Osteoblast (primary cell): ENCODE data around the gene CALML5. TPM values are rescaled to one million over a fixed set of nuclear protein-coding genes. Genes with fewer than 3 reads are reported as not detected.

Experiments used
- DNase-seq: peaks from one replicate; pipeline ENCODE4 v3.0.0; 2011; ENCODE audit warnings: low spot score, mixed read lengths; ENCODE audit not compliant: insufficient read length; ENCODE audit errors: missing footprints
- H2AFZ ChIP-seq: 2 replicates; pipeline ENCODE4 v1.6.0; 2011; ENCODE audit warnings: mild to moderate bottlenecking, low read length
- H3K27ac ChIP-seq: 2 replicates; pipeline ENCODE4 v1.5.1; 2011; ENCODE audit warnings: mild to moderate bottlenecking, low read depth, low read length, moderate library complexity
- H3K27me3 ChIP-seq: 2 replicates; pipeline ENCODE4 v1.6.0; 2012; ENCODE audit warnings: mild to moderate bottlenecking, control low read depth, inconsistent platforms, low read length, moderate library complexity; ENCODE audit not compliant: insufficient read depth
- H3K36me3 ChIP-seq: 2 replicates; pipeline ENCODE4 v1.5.1; 2011; ENCODE audit warnings: mild to moderate bottlenecking, low read length, control low read depth, moderate library complexity; ENCODE audit not compliant: insufficient read depth
- H3K4me1 ChIP-seq: 2 replicates; pipeline ENCODE4 v1.5.1; 2011; ENCODE audit warnings: mild to moderate bottlenecking, low read length, control low read depth, moderate library complexity; ENCODE audit not compliant: insufficient read depth
- H3K4me2 ChIP-seq: 2 replicates; pipeline ENCODE4 v1.6.0; 2011; ENCODE audit warnings: mild to moderate bottlenecking, low read length; ENCODE audit not compliant: insufficient read depth
- H3K4me3 ChIP-seq: fragments of 200-600 bp; sonication (generic); 3 replicates; pipeline ENCODE4 v1.5.1; 2012; ENCODE audit warnings: mild to moderate bottlenecking, low read length, inconsistent platforms; ENCODE audit not compliant: insufficient read depth
- H3K79me2 ChIP-seq: 2 replicates; pipeline ENCODE4 v1.6.0; 2012; ENCODE audit warnings: mild to moderate bottlenecking, low read length, control low read depth, inconsistent platforms; ENCODE audit not compliant: insufficient read depth
- H3K9me3 ChIP-seq: 2 replicates; pipeline ENCODE4 v1.5.1; 2011; ENCODE audit warnings: low read depth, low read length, control low read depth
- H4K20me1 ChIP-seq: 2 replicates; pipeline ENCODE4 v1.6.0; 2012; ENCODE audit warnings: mild to moderate bottlenecking, low read length, control low read depth; ENCODE audit not compliant: insufficient read depth
- total RNA-seq: library from RNA; depleted of rRNA; stranded (reverse); fragments of >200 nt; gene quantifications from 2 replicates; pipeline ENCODE4 v1.2.3, GENCODE V29; 2012
- TF ChIP-seq, protein P1 (sequence below): IDR thresholded peaks from 2 replicates; pipeline ENCODE4 v1.5.1; 2011; ENCODE audit warnings: mild to moderate bottlenecking, low read depth, low read length, moderate library complexity; ENCODE audit errors: extremely low read depth

CALML5 gene
- total RNA-seq, 1 donor: not detected

DNA sequence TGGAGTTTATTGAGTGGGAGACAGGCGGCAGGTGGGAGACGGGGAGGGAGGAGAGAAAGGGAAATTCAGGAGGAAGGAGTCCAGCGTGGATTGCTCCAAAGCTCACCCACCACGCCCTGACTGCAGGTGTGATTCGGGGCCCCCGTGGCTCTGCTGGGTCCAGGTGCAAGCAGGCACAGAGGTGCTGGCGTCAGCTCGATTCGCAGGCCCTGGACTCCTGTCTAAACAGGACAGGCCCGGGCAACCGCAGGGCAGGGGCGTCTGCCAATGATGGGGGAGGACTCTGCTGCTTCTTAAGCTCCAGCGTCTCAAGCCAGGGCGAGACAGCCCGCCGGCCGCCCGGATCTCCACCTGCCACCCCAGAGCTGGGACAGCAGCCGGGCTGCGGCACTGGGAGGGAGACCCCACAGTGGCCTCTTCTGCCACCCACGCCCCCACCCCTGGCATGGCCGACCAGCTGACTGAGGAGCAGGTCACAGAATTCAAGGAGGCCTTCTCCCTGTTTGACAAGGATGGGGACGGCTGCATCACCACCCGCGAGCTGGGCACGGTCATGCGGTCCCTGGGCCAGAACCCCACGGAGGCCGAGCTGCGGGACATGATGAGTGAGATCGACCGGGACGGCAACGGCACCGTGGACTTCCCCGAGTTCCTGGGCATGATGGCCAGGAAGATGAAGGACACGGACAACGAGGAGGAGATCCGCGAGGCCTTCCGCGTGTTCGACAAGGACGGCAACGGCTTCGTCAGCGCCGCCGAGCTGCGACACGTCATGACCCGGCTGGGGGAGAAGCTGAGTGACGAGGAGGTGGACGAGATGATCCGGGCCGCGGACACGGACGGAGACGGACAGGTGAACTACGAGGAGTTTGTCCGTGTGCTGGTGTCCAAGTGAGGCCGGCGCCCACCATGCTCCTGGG, 25.5 kb upstream of the CALML5 start, which contains the start of gene CALML3:
CALML3 (plus strand) TSS at position 321 of the 920 bp plus-strand sequence; CDS start at position 446, 125 bp downstream.
- H3K27me3 ChIP-seq: no peaks in the 10 kb centered on the region
- TF ChIP-seq, protein P1, sequence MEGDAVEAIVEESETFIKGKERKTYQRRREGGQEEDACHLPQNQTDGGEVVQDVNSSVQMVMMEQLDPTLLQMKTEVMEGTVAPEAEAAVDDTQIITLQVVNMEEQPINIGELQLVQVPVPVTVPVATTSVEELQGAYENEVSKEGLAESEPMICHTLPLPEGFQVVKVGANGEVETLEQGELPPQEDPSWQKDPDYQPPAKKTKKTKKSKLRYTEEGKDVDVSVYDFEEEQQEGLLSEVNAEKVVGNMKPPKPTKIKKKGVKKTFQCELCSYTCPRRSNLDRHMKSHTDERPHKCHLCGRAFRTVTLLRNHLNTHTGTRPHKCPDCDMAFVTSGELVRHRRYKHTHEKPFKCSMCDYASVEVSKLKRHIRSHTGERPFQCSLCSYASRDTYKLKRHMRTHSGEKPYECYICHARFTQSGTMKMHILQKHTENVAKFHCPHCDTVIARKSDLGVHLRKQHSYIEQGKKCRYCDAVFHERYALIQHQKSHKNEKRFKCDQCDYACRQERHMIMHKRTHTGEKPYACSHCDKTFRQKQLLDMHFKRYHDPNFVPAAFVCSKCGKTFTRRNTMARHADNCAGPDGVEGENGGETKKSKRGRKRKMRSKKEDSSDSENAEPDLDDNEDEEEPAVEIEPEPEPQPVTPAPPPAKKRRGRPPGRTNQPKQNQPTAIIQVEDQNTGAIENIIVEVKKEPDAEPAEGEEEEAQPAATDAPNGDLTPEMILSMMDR: no peak
- H4K20me1 ChIP-seq: no peaks in the 10 kb centered on the region
- H3K4me1 ChIP-seq: no peaks in the 10 kb centered on the region
- H3K4me2 ChIP-seq: no peak within 1 kb of the TSS
- H3K27ac ChIP-seq: no peak within 1 kb of the TSS
- no peak within 1 kb of the TSS for H2AFZ ChIP-seq
- H3K4me3 ChIP-seq: no peak within 1 kb of the TSS
- H3K36me3 ChIP-seq: no peaks in the 10 kb centered on the region
- DNase-seq: peak; percentile 66
- H3K9me3 ChIP-seq: no peaks in the 10 kb centered on the region
- H3K79me2 ChIP-seq: no peaks in the 10 kb centered on the region

- H3K27ac ChIP-seq: no peak overlapping the region
- no peaks in the 10 kb centered on the region for H4K20me1 ChIP-seq
- TF ChIP-seq, protein P1: no peak
- no peaks in the 10 kb centered on the region for H3K36me3 ChIP-seq
- no peaks in the 10 kb centered on the region for H3K27me3 ChIP-seq
- DNase-seq: no peak
- H3K4me3 ChIP-seq: no peak overlapping the region
- no peaks in the 10 kb centered on the region for H3K4me1 ChIP-seq
- H3K9me3 ChIP-seq: no peaks in the 10 kb centered on the region
- no peak overlapping the region for H2AFZ ChIP-seq
- no peaks in the 10 kb centered on the region for H3K79me2 ChIP-seq
- no peak overlapping the region for H3K4me2 ChIP-seq
Observed at GRCh38 chr10:5523796-5524574, 24.6 kb upstream of the CALML5 start.

- Histone ChIP-seq H3K36me3 (no peaks in the 10 kb centered on the region), H4K20me1 (no peaks in the 10 kb centered on the region), H3K9me3 (no peaks in the 10 kb centered on the region), H3K4me1 (no peaks in the 10 kb centered on the region), H3K79me2 (no peaks in the 10 kb centered on the region), H3K4me2 (no peak overlapping the region), H3K27ac (no peak overlapping the region), H3K27me3 (no peaks in the 10 kb centered on the region), H3K4me3 (no peak overlapping the region), H2AFZ (no peak overlapping the region)
- TF ChIP-seq, protein P1: no peak
- DNase-seq: no peak
Observed at GRCh38 chr10:5522913-5523560, 23.7 kb upstream of the CALML5 start.
